ENCODE results near the gene DIPK1C. TPM values are rescaled to one million over a fixed set of nuclear protein-coding genes. Genes with fewer than 3 reads are reported as not detected.

Gene DIPK1C
- total and polyA plus RNA-seq, 9 of the 15 experiments (the other 6 are each of a cell fraction or from before 2014, with no cell fraction given), result 0.04 to 0.32 (median 0.15) TPM; not detected in 2

- TF ChIP-seq MYNN (IDR thresholded peaks at IDR 0.05) (no peak), MYNN (CRISPR knock-in tag; IDR thresholded peaks at IDR 0.05) (no peak)
Measured at GRCh38 chr18:74454279-74454751, 2.8 kb downstream of the DIPK1C start (continued).

DNA sequence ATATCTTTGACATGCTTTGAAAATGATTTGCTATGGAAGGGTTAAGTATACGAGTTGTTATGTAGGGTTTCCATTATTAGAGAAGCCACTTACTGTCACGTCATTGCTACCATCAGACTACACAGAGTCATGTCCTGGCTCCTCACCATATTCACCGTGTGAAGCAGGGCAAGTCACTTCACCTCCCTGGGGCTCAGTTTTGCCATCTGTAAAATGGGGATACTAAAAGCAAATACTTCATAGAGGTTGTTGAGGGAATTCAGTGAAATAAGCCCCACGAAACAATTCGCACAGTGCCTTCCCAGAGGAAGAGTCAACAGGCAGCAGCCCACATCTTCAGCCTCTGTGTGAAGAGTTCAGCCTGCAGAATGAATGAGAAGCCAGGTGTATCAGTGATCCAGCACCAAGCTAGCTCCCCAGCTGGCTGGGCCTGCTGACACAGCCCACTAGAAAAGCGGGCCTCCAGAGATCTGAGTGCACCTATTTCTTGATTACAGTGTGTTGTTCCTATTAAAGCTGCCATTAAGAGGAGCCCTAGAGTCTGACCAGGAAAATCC, 3.4 kb downstream of the DIPK1C start:
- ATAC-seq (no peak), DNase-seq (ENCODE audit: extremely low read depth in 1 of 4, low spot score in 3 of 4) (no peak), FAIRE-seq (no peak)
- ChIA-PET POLR2A (no interaction called here), CTCF (ENCODE audit: low intra/inter-chr PET ratio) (no interaction called here)
- Histone ChIP-seq H3K9me3 (replicated peaks; ENCODE audit: control insufficient read depth, insufficient read depth, low read depth, low read length) (no peaks in the 10 kb centered on the region), H3K27me3 (ENCODE audit: control insufficient read depth in 2 of 2, insufficient read depth in 2 of 2, low read length in 2 of 2) (peaks cover 11 to 56% of the 10 kb centered on the region in 2 experiments; a peak in 3 of 5 replicates), H4K20me1 (replicated peaks; ENCODE audit: control insufficient read depth, insufficient read depth, low read length) (no peaks in the 10 kb centered on the region; the same call in 1 of the 2 replicates), H3K9ac (ENCODE audit: insufficient read depth in 1 of 2, low read depth in 2 of 2, low read length in 2 of 2) (no peak overlapping the region), H3K9me1 (ENCODE audit: control insufficient read depth, insufficient read depth, low read length) (no peaks in the 10 kb centered on the region), H3K4me1 (replicated peaks in 1 of 2; ENCODE audit: control insufficient read depth in 2 of 2, insufficient read depth in 2 of 2, low read length in 2 of 2) (no peaks in the 10 kb centered on the region), H3K4me3 (no peak overlapping the region), H2AFZ (ENCODE audit: low read depth, low read length) (no peak overlapping the region), H3K27ac (ENCODE audit: extremely low read depth, low read depth, low read length) (no peak overlapping the region), H3K79me2 (ENCODE audit: control insufficient read depth, insufficient read depth, low read length) (no peaks in the 10 kb centered on the region), H3K4me2 (ENCODE audit: insufficient read depth, low read length) (no peak overlapping the region), H3K36me3 (ENCODE audit: control insufficient read depth, insufficient read depth, low read length) (no peaks in the 10 kb centered on the region)
- in situ Hi-C loops (cut with MboI), result no loop called here
- no TSS peak for BruUV-seq (replicated peaks)
- WGBS (ENCODE audit: insufficient coverage, low coverage, missing lambda C conversion rate), result 8% methylated on average over 6 of the region's 6 CpGs
- TF ChIP-seq TARDBP (IDR thresholded peaks at IDR 0.05), result no peak
- no peak for TF ChIP-seq ZSCAN32 (CRISPR knock-in tag; IDR thresholded peaks at IDR 0.05)
- TF ChIP-seq ZNF146 (CRISPR knock-in tag; IDR thresholded peaks at IDR 0.05; ENCODE audit: unreplicated experiment), result no peak
- peak; percentile 56 for TF ChIP-seq RBM25 (IDR thresholded peaks at IDR 0.05; ENCODE audit: low read depth, low read length, severe bottlenecking)
- TF ChIP-seq, protein P1, sequence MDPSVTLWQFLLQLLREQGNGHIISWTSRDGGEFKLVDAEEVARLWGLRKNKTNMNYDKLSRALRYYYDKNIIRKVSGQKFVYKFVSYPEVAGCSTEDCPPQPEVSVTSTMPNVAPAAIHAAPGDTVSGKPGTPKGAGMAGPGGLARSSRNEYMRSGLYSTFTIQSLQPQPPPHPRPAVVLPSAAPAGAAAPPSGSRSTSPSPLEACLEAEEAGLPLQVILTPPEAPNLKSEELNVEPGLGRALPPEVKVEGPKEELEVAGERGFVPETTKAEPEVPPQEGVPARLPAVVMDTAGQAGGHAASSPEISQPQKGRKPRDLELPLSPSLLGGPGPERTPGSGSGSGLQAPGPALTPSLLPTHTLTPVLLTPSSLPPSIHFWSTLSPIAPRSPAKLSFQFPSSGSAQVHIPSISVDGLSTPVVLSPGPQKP (CRISPR knock-in tag; IDR thresholded peaks at IDR 0.05), result no peak
- no peak for TF ChIP-seq ARID1B (IDR thresholded peaks at IDR 0.05)
- 0 out of 2 replicates have a peak, but pooled peaks have one; percentile 28 for TF ChIP-seq BCOR (IDR thresholded peaks at IDR 0.05)
- intact Hi-C loops (cut with micrococcal nuclease), result no loop called here
